NCI-H146 treated with DMSO at 0.1 percent for 48 hours (cell line): ENCODE data around the gene AGBL1.

Source experiments
- DNase-seq: peaks from one replicate; lab custom pipeline; 2025; ENCODE audit not compliant: unreplicated experiment; lab: John Stamatoyannopoulos, UW

The AGBL1 gene

GRCh38 chr15:86316726-86317383 is 237.2 kb downstream of the AGBL1 start:
- no peak for DNase-seq

GRCh38 chr15:86317384-86317740 is 237.7 kb downstream of the AGBL1 start:
- DNase-seq = no peak

- DNase-seq = no peak
Measured at GRCh38 chr15:86322629-86323028, 243.0 kb downstream of the AGBL1 start.

- no peak for DNase-seq
Measured at GRCh38 chr15:86327230-86327865, 247.7 kb downstream of the AGBL1 start.

- no peak for DNase-seq
Measured at GRCh38 chr15:86328658-86329057, 249.0 kb downstream of the AGBL1 start.

- no peak for DNase-seq
Measured at GRCh38 chr15:86329311-86330013, 249.8 kb downstream of the AGBL1 start.

GRCh38 chr15:86333819-86334218 is 254.1 kb downstream of the AGBL1 start:
- no peak for DNase-seq

GRCh38 chr15:86336051-86336788 is 256.5 kb downstream of the AGBL1 start:
- no peak for DNase-seq

GRCh38 chr15:86337071-86337470 is 257.4 kb downstream of the AGBL1 start:
- no peak for DNase-seq

GRCh38 chr15:86347245-86347644 is 267.6 kb downstream of the AGBL1 start:
- no peak for DNase-seq

- DNase-seq = no peak
Measured at GRCh38 chr15:86349565-86349964, 269.9 kb downstream of the AGBL1 start.

GRCh38 chr15:86353213-86353612 is 273.5 kb downstream of the AGBL1 start:
- DNase-seq = no peak

- DNase-seq = no peak
Measured at GRCh38 chr15:86355361-86355760, 275.7 kb downstream of the AGBL1 start.

- DNase-seq = no peak
Measured at GRCh38 chr15:86355801-86356200, 276.1 kb downstream of the AGBL1 start.

GRCh38 chr15:86362555-86362954 is 282.9 kb downstream of the AGBL1 start:
- no peak for DNase-seq

- DNase-seq = no peak
Measured at GRCh38 chr15:86373147-86373546, 293.5 kb downstream of the AGBL1 start.

GRCh38 chr15:86375733-86376280 is 296.1 kb downstream of the AGBL1 start:
- no peak for DNase-seq

- no peak for DNase-seq
Measured at GRCh38 chr15:86377914-86378313, 298.2 kb downstream of the AGBL1 start.

GRCh38 chr15:86382341-86382740 is 302.7 kb downstream of the AGBL1 start:
- DNase-seq = no peak

GRCh38 chr15:86383611-86384010 is 303.9 kb downstream of the AGBL1 start:
- DNase-seq = no peak

GRCh38 chr15:86384186-86384585 is 304.5 kb downstream of the AGBL1 start:
- no peak for DNase-seq
